Measurements from ENCODE around the gene FAXDC2. TPM values are rescaled to one million over a fixed set of nuclear protein-coding genes. Genes with fewer than 3 reads are reported as not detected.
A peak's percentile ranks its signal among the peaks of the same experiment; 100 is the strongest.

FAXDC2 gene
- total RNA-seq, 2 donors from 2014 or later: 2.3 to 6.2 TPM

- Mint-ChIP-seq H3K4me1 (peaks cover 19% of the 10 kb centered on the region), H3K4me3 (no peak overlapping the region), H3K36me3 (ENCODE audit: low read depth) (peaks cover 82% of the 10 kb centered on the region), H3K9me3 (no peaks in the 10 kb centered on the region), H3K27ac (peak overlapping the region; percentile 6), H3K27me3 (ENCODE audit: insufficient read depth) (no peaks in the 10 kb centered on the region)
- no peak for TF ChIP-seq CTCF (conservative IDR thresholded peaks at IDR 0.05)
- Histone ChIP-seq H3K4me3 (ENCODE audit: low read length) (peak overlapping the region; percentile 14), H3K4me1 (ENCODE audit: control insufficient read depth, insufficient read depth, low read length) (peaks cover 6% of the 10 kb centered on the region), H3K27me3 (ENCODE audit: control insufficient read depth, insufficient read depth, low read length, poor library complexity, severe bottlenecking) (no peaks in the 10 kb centered on the region), H3K9ac (ENCODE audit: extremely low read depth, low read length, poor library complexity, severe bottlenecking) (no peak overlapping the region), H3K9me3 (ENCODE audit: control insufficient read depth, low read length) (no peaks in the 10 kb centered on the region), H3K27ac (ENCODE audit: low read depth, low read length) (no peak overlapping the region), H3K36me3 (ENCODE audit: control insufficient read depth, insufficient read depth, low read length) (peaks cover 90% of the 10 kb centered on the region)
- 86 to 100% methylated on average over 3 to 7 of the region's 7 CpGs for WGBS, 2 experiments (ENCODE audit: insufficient coverage in 1 of 2, insufficient read length in 1 of 2)
- DNase-seq: no peak
Observed at GRCh38 chr5:154794525-154795234, 55.7 kb downstream of the FAXDC2 start.

- peaks cover 6% of the 10 kb centered on the region for H3K4me1 ChIP-seq (ENCODE audit: control insufficient read depth, insufficient read depth, low read length)
- H3K36me3 ChIP-seq (ENCODE audit: control insufficient read depth, insufficient read depth, low read length): peaks cover 82% of the 10 kb centered on the region
- Mint-ChIP-seq H3K27me3 (ENCODE audit: insufficient read depth) (no peaks in the 10 kb centered on the region), H3K4me3 (no peak overlapping the region), H3K36me3 (ENCODE audit: low read depth) (peaks cover 77% of the 10 kb centered on the region), H3K9me3 (no peaks in the 10 kb centered on the region), H3K27ac (peak overlapping the region; percentile 29), H3K4me1 (peaks cover 19% of the 10 kb centered on the region)
- no peak for DNase-seq
- 93 to 95% methylated on average over 11 to 32 of the region's 32 CpGs for WGBS, 2 experiments (ENCODE audit: insufficient coverage in 1 of 2, insufficient read length in 1 of 2)
- peak overlapping the region; percentile 14 for H3K4me3 ChIP-seq (ENCODE audit: low read length)
- no peak overlapping the region for H3K27ac ChIP-seq (ENCODE audit: low read depth, low read length)
- H3K9me3 ChIP-seq (ENCODE audit: control insufficient read depth, low read length): no peaks in the 10 kb centered on the region
- TF ChIP-seq CTCF (conservative IDR thresholded peaks at IDR 0.05): no peak
- H3K27me3 ChIP-seq (ENCODE audit: control insufficient read depth, insufficient read depth, low read length, poor library complexity, severe bottlenecking): no peaks in the 10 kb centered on the region
- H3K9ac ChIP-seq (ENCODE audit: extremely low read depth, low read length, poor library complexity, severe bottlenecking): no peak overlapping the region
Observed at GRCh38 chr5:154793599-154794524, 56.5 kb downstream of the FAXDC2 start.

GRCh38 chr5:154791535-154791934, 58.9 kb downstream of the FAXDC2 start:
- Mint-ChIP-seq H3K9me3 (no peaks in the 10 kb centered on the region), H3K4me3 (no peak overlapping the region), H3K36me3 (ENCODE audit: low read depth) (peaks cover 62% of the 10 kb centered on the region), H3K4me1 (peaks cover 37% of the 10 kb centered on the region), H3K27me3 (ENCODE audit: insufficient read depth) (no peaks in the 10 kb centered on the region), H3K27ac (no peak overlapping the region)
- Histone ChIP-seq H3K36me3 (ENCODE audit: control insufficient read depth, insufficient read depth, low read length) (peaks cover 61% of the 10 kb centered on the region), H3K4me3 (ENCODE audit: low read length) (no peak overlapping the region), H3K27ac (ENCODE audit: low read depth, low read length) (no peak overlapping the region), H3K9ac (ENCODE audit: extremely low read depth, low read length, poor library complexity, severe bottlenecking) (no peak overlapping the region), H3K27me3 (ENCODE audit: control insufficient read depth, insufficient read depth, low read length, poor library complexity, severe bottlenecking) (no peaks in the 10 kb centered on the region), H3K4me1 (ENCODE audit: control insufficient read depth, insufficient read depth, low read length) (peaks cover 6% of the 10 kb centered on the region), H3K9me3 (ENCODE audit: control insufficient read depth, low read length) (no peaks in the 10 kb centered on the region)
- 95 to 96% methylated on average over 3 of the region's 3 CpGs for WGBS, 2 experiments (ENCODE audit: insufficient coverage in 1 of 2, insufficient read length in 1 of 2)
- no peak for DNase-seq
- no peak for TF ChIP-seq CTCF (conservative IDR thresholded peaks at IDR 0.05)

All from endodermal cell (in vitro differentiated cells).